OCI-LY1 (cell line): ENCODE measurements around the gene TBCD.

ENCODE experiments used
- EZH2 ChIP-seq: fragments of 200-600 bp; sonication (generic), shearing (Covaris generic); IDR thresholded peaks from 2 replicates; pipeline ENCODE4 v1.8.0; 2017; ENCODE audit warnings: borderline replicate concordance, mixed run types, mild to moderate bottlenecking, antibody characterized with exemption, low read length, moderate library complexity, mixed read lengths
- TF ChIP-seq, protein P1 (sequence below): fragments of 200-600 bp; sonication (generic), shearing (Covaris generic); IDR thresholded peaks from 2 replicates; pipeline ENCODE4 v1.5.1; 2017; ENCODE audit warnings: mild to moderate bottlenecking, antibody characterized with exemption, low read length, moderate library complexity, mixed read lengths

DNA sequence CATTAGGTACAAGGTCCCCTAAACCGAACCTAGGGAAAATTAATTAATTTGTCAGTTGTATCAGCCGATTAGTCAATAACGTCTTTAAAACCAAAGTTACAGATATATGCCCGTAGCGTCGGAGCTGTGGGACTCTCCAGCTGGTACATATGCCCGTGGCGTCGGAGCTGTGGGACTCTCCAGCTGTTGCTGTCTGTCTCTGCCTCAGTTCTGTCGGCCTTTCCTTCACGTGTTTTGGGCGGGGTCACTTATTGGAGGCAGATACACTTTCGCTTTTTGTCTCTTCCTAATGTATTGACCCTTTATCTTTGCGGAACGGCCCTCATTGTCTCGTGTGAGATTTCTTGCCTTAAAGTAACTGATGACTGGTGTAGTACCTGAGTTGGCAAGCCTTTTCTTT, 150.0 kb downstream of the TBCD start:
- TF ChIP-seq, protein P1, sequence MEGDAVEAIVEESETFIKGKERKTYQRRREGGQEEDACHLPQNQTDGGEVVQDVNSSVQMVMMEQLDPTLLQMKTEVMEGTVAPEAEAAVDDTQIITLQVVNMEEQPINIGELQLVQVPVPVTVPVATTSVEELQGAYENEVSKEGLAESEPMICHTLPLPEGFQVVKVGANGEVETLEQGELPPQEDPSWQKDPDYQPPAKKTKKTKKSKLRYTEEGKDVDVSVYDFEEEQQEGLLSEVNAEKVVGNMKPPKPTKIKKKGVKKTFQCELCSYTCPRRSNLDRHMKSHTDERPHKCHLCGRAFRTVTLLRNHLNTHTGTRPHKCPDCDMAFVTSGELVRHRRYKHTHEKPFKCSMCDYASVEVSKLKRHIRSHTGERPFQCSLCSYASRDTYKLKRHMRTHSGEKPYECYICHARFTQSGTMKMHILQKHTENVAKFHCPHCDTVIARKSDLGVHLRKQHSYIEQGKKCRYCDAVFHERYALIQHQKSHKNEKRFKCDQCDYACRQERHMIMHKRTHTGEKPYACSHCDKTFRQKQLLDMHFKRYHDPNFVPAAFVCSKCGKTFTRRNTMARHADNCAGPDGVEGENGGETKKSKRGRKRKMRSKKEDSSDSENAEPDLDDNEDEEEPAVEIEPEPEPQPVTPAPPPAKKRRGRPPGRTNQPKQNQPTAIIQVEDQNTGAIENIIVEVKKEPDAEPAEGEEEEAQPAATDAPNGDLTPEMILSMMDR: no peak
- no peak for TF ChIP-seq EZH2
